GM12864 (cell line): ENCODE results near the gene RYK.
"Not testable (repeated sequence)": the region's sequence is repeated elsewhere in the genome, so short reads cannot be mapped to it uniquely, and the experiment has no call there.

Source experiments
- DNase-seq: peaks from one replicate; pipeline ENCODE4 v3.0.0-alpha.2; 2011; ENCODE audit warnings: low read depth
- H3K4me3 ChIP-seq: 2 replicates; pipeline ENCODE4 v1.5.1; 2011; ENCODE audit warnings: mild to moderate bottlenecking, low read depth, low read length, control low read depth
- TF ChIP-seq, protein P1 (sequence below): IDR thresholded peaks from 2 replicates; pipeline ENCODE4 v1.5.1; 2011; ENCODE audit warnings: low read depth, mild to moderate bottlenecking, moderate library complexity, low read length, control low read depth, inconsistent platforms; ENCODE audit errors: missing control alignments

RYK gene

DNA sequence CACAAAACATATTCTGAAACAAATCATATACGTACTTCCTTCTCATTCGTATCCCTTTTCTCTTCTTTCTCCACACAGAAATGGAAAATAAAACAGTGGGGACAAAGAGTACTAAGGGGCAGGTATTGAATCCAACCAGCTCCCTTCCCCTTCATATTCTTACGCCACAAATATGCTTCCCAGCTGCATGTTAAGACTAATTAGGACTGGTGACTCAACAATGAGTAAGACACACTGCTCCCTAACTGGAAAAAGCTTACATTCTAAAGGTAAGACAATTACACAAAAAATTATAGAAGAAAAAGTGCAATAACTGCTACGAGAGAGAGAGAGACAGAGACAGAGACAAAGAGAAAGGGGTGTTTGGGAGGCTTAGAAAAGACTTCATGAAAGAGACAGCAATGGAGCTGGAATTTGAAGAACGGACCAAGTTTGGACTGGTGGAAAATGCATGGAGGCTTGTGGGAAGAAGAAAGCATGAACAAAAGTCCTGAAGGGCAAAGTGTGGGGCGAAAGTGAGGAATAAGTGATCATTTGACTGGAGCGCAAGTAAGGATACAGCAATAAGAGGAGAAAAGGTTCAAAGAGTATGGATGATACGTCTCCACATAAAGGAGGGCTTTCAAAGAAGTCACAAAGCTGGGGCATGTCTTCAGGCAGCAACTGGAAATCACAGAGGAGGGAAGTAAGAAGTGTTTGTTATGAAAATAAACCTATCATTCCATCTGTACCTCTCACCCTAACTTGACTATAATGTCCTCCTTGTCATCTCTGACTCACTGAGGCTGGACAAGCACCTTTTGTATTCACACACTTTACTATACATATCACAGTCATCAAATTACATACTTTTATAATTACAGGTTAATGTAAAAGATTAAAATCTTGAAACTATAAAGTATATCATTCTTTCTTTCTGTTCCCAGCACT, 49.2 kb downstream of the RYK start:
- DNase-seq: no peak
- TF ChIP-seq, protein P1, sequence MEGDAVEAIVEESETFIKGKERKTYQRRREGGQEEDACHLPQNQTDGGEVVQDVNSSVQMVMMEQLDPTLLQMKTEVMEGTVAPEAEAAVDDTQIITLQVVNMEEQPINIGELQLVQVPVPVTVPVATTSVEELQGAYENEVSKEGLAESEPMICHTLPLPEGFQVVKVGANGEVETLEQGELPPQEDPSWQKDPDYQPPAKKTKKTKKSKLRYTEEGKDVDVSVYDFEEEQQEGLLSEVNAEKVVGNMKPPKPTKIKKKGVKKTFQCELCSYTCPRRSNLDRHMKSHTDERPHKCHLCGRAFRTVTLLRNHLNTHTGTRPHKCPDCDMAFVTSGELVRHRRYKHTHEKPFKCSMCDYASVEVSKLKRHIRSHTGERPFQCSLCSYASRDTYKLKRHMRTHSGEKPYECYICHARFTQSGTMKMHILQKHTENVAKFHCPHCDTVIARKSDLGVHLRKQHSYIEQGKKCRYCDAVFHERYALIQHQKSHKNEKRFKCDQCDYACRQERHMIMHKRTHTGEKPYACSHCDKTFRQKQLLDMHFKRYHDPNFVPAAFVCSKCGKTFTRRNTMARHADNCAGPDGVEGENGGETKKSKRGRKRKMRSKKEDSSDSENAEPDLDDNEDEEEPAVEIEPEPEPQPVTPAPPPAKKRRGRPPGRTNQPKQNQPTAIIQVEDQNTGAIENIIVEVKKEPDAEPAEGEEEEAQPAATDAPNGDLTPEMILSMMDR: no peak
- H3K4me3 ChIP-seq: no peak overlapping the region

DNA sequence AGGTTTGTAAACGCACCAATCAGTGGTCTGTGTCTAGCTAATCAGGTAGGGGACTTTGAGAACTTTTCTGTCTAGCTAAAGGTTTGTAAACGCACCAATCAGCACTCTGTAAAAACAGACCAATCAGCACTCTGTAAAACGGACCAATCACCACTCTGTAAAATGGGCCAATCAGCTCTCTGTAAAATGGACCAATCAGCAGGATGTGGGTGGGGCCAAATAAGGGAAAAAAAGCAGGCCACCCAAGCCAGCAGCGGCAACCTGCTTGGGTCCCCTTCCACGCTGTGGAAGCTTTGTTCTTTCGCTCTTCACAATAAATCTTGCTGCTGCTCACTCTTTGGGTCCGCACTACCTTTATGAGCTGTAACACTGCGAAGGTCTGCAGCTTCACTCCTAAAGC, 50.8 kb downstream of the RYK start:
- not testable (repeated sequence) for H3K4me3 ChIP-seq, DNase-seq

DNA sequence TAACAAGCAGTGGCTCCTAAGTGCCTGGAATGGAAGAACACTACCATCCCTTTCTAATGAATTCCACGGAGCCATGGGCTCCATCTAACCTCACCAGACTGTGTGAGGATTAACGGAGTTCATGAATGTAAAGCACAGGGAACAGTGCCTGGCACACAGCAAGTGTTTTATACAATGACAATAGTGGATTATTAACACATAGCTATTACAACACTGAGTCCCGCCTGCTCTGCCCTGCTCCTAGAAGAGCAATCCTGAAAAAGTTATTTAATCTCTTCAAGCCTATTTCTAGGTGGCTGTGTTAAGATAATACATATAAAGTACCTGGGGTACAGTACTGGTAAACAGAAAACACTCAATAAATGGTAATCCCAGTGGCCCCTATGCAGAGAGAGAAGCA, 51.4 kb downstream of the RYK start:
- TF ChIP-seq, protein P1: no peak
- no peak for DNase-seq
- H3K4me3 ChIP-seq: no peak overlapping the region

DNA sequence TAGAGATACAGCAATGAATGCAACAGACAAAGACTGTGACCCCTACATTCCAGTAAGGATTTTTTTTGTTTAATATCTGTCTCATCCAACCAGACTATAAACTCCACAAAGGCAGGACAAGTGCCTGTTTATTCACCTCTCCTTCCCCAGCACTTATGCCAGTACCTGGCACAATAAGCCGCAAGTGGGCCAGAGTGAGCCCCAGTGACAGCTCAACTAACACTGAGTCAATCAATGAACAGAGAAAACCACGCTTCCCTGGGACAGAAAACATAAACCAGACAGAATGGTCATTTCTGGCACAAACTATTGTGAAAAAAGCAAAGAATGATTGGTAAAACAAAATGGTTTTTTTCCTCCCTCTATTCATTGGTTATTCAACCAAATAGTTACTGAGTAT, 52.2 kb downstream of the RYK start:
- no peak for DNase-seq
- TF ChIP-seq, protein P1: no peak
- H3K4me3 ChIP-seq: no peak overlapping the region

DNA sequence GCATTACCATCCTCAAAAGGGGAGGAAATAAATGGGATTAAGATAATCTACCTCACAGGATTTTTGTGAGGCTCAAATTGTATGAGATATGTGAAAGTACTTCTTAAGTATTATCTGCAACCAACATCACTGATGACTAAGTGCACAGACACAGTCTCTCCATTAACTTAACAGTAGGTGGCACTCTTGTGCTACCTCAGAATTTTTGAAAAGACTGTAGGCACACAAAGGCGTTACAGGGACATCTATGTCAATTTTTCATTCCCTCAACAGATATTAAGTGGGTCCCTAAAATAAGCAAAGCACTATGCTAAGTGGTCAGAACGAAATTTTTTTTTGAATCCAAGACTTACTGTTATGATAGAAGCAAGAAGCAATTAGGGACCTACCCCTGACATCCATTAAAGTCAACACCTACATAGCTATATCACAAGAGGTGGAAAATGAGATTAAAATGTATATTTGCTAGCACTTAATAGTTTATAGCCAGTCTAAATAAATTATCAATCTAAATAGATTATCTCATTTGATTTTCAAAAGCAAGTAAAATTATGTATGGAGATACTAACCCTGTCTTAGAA, 52.9 kb downstream of the RYK start:
- TF ChIP-seq, protein P1: peak; percentile 73
- no peak overlapping the region for H3K4me3 ChIP-seq
- peak; percentile 21 for DNase-seq

DNA sequence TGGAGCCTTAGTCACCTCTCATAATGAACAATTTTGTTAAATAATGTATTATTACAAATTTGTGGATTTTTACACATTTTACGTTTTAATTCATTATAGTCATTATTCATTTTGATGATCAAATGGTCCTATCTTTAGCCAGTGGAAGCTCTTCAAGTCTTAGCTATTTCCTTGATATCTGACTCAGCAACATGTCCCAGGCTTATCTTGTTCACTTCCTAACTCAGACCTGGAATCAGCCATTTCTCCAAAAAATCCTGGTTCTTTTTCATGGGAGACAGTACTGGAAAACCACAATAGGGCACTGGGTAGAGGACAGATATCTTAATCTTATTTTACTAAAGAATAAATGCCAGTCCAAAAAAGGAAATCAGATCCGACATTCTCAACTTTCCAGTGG, 56.4 kb downstream of the RYK start:
- TF ChIP-seq, protein P1: no peak
- H3K4me3 ChIP-seq: no peak overlapping the region
- DNase-seq: no peak

DNA sequence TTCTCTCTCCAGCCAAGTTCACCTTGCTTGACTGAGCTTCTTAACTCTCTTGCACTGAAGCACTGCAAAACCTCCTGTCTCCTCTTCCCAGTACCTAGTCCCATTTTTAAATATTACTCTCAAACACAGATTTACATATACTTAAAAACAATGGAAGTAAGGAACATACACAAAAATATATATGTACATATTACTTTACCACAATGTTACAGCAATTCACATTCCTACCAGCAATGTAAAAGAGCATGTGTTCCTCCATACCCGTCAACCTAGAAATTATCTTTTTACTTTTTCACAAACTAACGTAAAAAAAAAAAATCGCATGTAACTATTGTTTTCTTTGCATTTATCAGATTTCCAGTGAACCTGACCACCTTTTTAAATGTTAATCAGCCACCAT, 60.4 kb downstream of the RYK start:
- TF ChIP-seq, protein P1: no peak
- no peak for DNase-seq
- no peak overlapping the region for H3K4me3 ChIP-seq
